ENCODE results near the gene TIE1. TPM values are rescaled to one million over a fixed set of nuclear protein-coding genes. Genes with fewer than 3 reads are reported as not detected.

Gene TIE1
- total RNA-seq, 1 donor from 2014 or later: not detected

GRCh38 chr1:43293896-43294760, 6.7 kb upstream of the TIE1 start:
- no peaks in the 10 kb centered on the region for H3K4me1 Mint-ChIP-seq
- intact Hi-C loops (cut with micrococcal nuclease): no loop called here
- H3K4me3 Mint-ChIP-seq: no peak overlapping the region
- no peaks in the 10 kb centered on the region for H3K27me3 Mint-ChIP-seq
- no peak for ATAC-seq (ENCODE audit: low read depth)
- no peak for TF ChIP-seq CTCF (IDR thresholded peaks at IDR 0.05)
- no peak overlapping the region for H3K27ac Mint-ChIP-seq
- CTCF ChIA-PET: no interaction called here
- POLR2A ChIA-PET: no interaction called here
- DNase-seq: no peak
- no peaks in the 10 kb centered on the region for H3K9me3 Mint-ChIP-seq
- no peaks in the 10 kb centered on the region for H3K36me3 Mint-ChIP-seq (ENCODE audit: low read depth)

DNA sequence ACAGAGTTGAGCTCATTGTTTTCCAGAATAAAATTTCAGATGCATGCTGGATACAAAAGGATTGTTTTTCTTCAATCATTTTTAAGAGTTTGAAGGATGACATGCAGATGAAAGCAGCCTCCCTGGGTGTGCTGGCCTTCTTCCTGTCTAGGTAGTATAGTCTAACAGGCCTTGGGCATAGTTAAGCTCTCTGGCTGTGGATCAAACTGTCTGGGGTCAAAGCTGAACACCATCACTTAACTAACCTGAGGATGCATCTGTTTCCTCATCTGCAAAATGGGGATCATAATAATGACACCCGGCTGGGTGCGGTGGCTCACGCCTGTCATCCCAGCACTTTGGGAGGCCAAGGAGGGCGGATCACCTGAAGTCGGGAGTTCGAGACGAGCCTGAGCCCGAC, 6.0 kb upstream of the TIE1 start:
- H3K27ac Mint-ChIP-seq: no peak overlapping the region
- no peak for TF ChIP-seq CTCF (IDR thresholded peaks at IDR 0.05)
- no peak overlapping the region for H3K4me3 Mint-ChIP-seq
- ChIA-PET CTCF (no interaction called here), POLR2A (no interaction called here)
- H3K4me1 Mint-ChIP-seq: no peaks in the 10 kb centered on the region
- ATAC-seq (ENCODE audit: low read depth) (no peak), DNase-seq (no peak)
- no peaks in the 10 kb centered on the region for H3K36me3 Mint-ChIP-seq (ENCODE audit: low read depth)
- H3K27me3 Mint-ChIP-seq: no peaks in the 10 kb centered on the region
- intact Hi-C loops (cut with micrococcal nuclease): no loop called here
- no peaks in the 10 kb centered on the region for H3K9me3 Mint-ChIP-seq

DNA sequence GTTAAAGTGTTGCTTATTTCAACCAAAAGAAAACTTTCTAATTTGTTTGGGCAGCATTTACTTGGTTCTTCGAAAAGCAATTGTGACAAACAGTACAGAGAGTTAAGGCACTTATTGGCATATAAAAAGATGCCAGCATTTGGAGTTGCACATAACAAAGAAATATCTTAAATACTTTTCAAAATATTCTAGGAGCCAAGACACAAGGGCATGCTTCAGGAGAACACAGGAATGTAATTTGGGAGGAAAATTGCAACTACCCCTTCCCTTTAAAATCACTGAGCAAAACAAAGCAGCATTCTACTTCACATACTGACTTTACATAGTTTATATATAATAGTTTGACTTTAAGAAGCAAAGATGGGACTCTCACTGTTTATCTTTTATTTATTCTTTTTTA, 4.6 kb upstream of the TIE1 start:
- Mint-ChIP-seq H3K27ac (no peak overlapping the region), H3K27me3 (no peaks in the 10 kb centered on the region), H3K4me3 (no peak overlapping the region), H3K36me3 (ENCODE audit: low read depth) (no peaks in the 10 kb centered on the region), H3K9me3 (no peaks in the 10 kb centered on the region), H3K4me1 (no peaks in the 10 kb centered on the region)
- TF ChIP-seq CTCF (IDR thresholded peaks at IDR 0.05): no peak
- intact Hi-C loops (cut with micrococcal nuclease): no loop called here
- POLR2A ChIA-PET: no interaction called here
- CTCF ChIA-PET: no interaction called here
- ATAC-seq (ENCODE audit: low read depth) (no peak), DNase-seq (no peak)

- TF ChIP-seq CTCF (IDR thresholded peaks at IDR 0.05): no peak
- DNase-seq: no peak
- no peaks in the 10 kb centered on the region for H3K9me3 Mint-ChIP-seq
- no peak overlapping the region for H3K4me3 Mint-ChIP-seq
- no peaks in the 10 kb centered on the region for H3K36me3 Mint-ChIP-seq (ENCODE audit: low read depth)
- ChIA-PET CTCF (no interaction called here), POLR2A (interaction anchor here (0.6 kb wide), 1 partner anchor 401 kb away, joined by 14 read pairs; no protein-coding TSS in a partner anchor)
- intact Hi-C loops (cut with micrococcal nuclease): no loop called here
- H3K4me1 Mint-ChIP-seq: no peaks in the 10 kb centered on the region
- no peak overlapping the region for H3K27ac Mint-ChIP-seq
- ATAC-seq (ENCODE audit: low read depth): no peak
- H3K27me3 Mint-ChIP-seq: no peaks in the 10 kb centered on the region
Measured at GRCh38 chr1:43298055-43298454, 2.7 kb upstream of the TIE1 start.

- Mint-ChIP-seq H3K4me3 (no peak overlapping the region), H3K36me3 (ENCODE audit: low read depth) (no peaks in the 10 kb centered on the region), H3K27me3 (no peaks in the 10 kb centered on the region), H3K9me3 (no peaks in the 10 kb centered on the region), H3K4me1 (no peaks in the 10 kb centered on the region), H3K27ac (no peak overlapping the region)
- no peak for TF ChIP-seq CTCF (IDR thresholded peaks at IDR 0.05)
- CTCF ChIA-PET: no interaction called here
- no peak for ATAC-seq (ENCODE audit: low read depth)
- intact Hi-C loops (cut with micrococcal nuclease): no loop called here
- DNase-seq: no peak
- POLR2A ChIA-PET: no interaction called here
Measured at GRCh38 chr1:43299101-43299500, 1.7 kb upstream of the TIE1 start.

All from activated B cell treated with CpG ODN at 0.5 μM for 24 hours (primary cell).